Gastroesophageal sphincter (tissue), 3 donors: ENCODE measurements around the gene PTPRN2.

Experiments used
- CTCF ChIP-seq, 4 experiments: fragments of 200-600 bp in 2 of 4; fragments of 450-650 bp in 2 of 4; sonication (generic) in 1 of 4; IDR thresholded peaks; one replicate each; pipeline ENCODE4 v1.5.1; 2017 to 2019; ENCODE audit warnings: antibody characterized with exemption in 4 of 4, mild to moderate bottlenecking in 2 of 4, moderate library complexity in 2 of 4
- EP300 ChIP-seq: sonication (generic); formaldehyde crosslinking; IDR thresholded peaks from one replicate; pipeline ENCODE4 v1.6.1; 2017; ENCODE audit warnings: antibody characterized with exemption, mild to moderate bottlenecking
- POLR2A ChIP-seq, 2 donors: fragments of 450-650 bp; IDR thresholded peaks; one replicate each; pipeline ENCODE4 v1.6.1; 2017; ENCODE audit warnings: antibody characterized with exemption in 2 of 2, mild to moderate bottlenecking in 2 of 2, moderate library complexity in 1 of 2
- POLR2AphosphoS5 ChIP-seq: sonication (generic); formaldehyde crosslinking; IDR thresholded peaks from one replicate; pipeline ENCODE4 v1.6.1; 2017; ENCODE audit warnings: antibody characterized with exemption

GRCh38 chr7:157863176-157863575 is 724.4 kb downstream of the PTPRN2 start:
- no peak for TF ChIP-seq CTCF (IDR thresholded peaks at IDR 0.05)
- TF ChIP-seq POLR2AphosphoS5, result no peak
- no peak for TF ChIP-seq EP300
- TF ChIP-seq POLR2A (IDR thresholded peaks at IDR 0.05), result no peak
